Measurements from ENCODE around the gene POFUT1.
"Not testable (repeated sequence)": the region's sequence is repeated elsewhere in the genome, so short reads cannot be mapped to it uniquely, and the experiment has no call there.

Gene POFUT1

GRCh38 chr20:32189123-32189410 lies 18.6 kb upstream of the POFUT1 start:
- H3K9ac ChIP-seq (ENCODE audit: low read depth in 1 of 2, low read length in 2 of 2), result peak overlapping the region in 1 of 2 donors; percentile 84
- no peaks in the 10 kb centered on the region for H3K9me3 ChIP-seq (ENCODE audit: control insufficient read depth in 2 of 2, low read length in 2 of 2)
- no peak overlapping the region for H3K27ac ChIP-seq (ENCODE audit: low read depth in 2 of 2, low read length in 2 of 2)
- H3K4me1 ChIP-seq (ENCODE audit: control insufficient read depth in 2 of 2, insufficient read depth in 2 of 2, low read length in 2 of 2), result peaks cover 7 to 11% of the 10 kb centered on the region in 2 donors
- H3K4me3 ChIP-seq (ENCODE audit: low read length in 2 of 2), result peak overlapping the region in 1 of 2 donors; percentile 80
- no peaks in the 10 kb centered on the region for H3K27me3 ChIP-seq (ENCODE audit: control insufficient read depth in 2 of 2, insufficient read depth in 2 of 2, low read length in 2 of 2)
- peaks cover 3 to 4% of the 10 kb centered on the region in 2 donors for H3K36me3 ChIP-seq (ENCODE audit: control insufficient read depth in 2 of 2, insufficient read depth in 2 of 2, low read length in 2 of 2)

GRCh38 chr20:32189691-32190615 lies 17.7 kb upstream of the POFUT1 start:
- no peaks in the 10 kb centered on the region for H3K27me3 ChIP-seq (ENCODE audit: control insufficient read depth in 2 of 2, insufficient read depth in 2 of 2, low read length in 2 of 2)
- H3K4me3 ChIP-seq (ENCODE audit: low read length in 2 of 2), result peak overlapping the region; percentile 64 to 80
- H3K27ac ChIP-seq (ENCODE audit: low read depth in 2 of 2, low read length in 2 of 2), result peak overlapping the region; percentile 44 to 45
- H3K9ac ChIP-seq (ENCODE audit: low read depth in 1 of 2, low read length in 2 of 2), result peak overlapping the region; percentile 66 to 84
- H3K4me1 ChIP-seq (ENCODE audit: control insufficient read depth in 2 of 2, insufficient read depth in 2 of 2, low read length in 2 of 2), result peaks cover 7 to 11% of the 10 kb centered on the region in 2 donors
- H3K36me3 ChIP-seq (ENCODE audit: control insufficient read depth in 2 of 2, insufficient read depth in 2 of 2, low read length in 2 of 2), result peaks cover 7 to 11% of the 10 kb centered on the region in 2 donors
- no peaks in the 10 kb centered on the region for H3K9me3 ChIP-seq (ENCODE audit: control insufficient read depth in 2 of 2, low read length in 2 of 2)

DNA sequence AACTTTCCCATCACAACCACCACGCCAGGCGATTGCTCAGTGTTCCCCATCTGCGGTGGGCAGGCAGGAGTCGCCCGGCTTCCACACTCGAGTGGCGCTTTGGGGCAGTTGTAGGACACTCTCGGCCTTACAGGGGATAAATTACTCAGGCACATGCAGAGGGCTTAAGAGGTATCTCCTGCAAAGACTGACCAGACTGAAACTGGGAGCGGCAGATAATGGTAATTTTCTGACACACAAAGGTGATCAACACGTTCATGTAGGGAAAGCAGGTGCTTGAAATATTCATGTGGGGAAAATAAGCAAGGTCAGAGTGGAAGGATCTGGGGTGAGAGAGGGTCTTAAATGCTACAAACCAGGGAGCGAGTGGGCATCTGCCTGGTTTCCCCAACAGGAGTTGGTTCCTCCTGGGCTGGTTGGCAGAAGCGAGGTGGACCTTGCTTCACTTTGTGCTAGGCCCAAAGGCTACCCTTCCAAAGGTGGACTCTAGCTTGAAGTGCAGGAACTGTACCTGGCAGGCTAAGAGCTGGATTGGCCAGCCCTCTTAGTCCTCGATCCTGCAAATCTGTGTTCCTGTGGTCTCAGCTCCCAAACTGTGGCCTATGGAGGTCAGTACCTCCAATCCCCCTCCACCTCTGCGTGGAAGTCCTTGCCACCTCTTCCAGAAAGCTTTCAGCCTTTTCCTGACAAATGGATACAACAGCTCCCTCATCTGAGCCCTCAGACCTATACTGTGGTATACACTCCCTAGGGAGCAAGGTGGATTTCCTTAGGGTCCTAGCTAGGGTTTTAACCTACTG lies 16.9 kb upstream of the POFUT1 start:
- peaks cover 7 to 11% of the 10 kb centered on the region in 2 donors for H3K4me1 ChIP-seq (ENCODE audit: control insufficient read depth in 2 of 2, insufficient read depth in 2 of 2, low read length in 2 of 2)

DNA sequence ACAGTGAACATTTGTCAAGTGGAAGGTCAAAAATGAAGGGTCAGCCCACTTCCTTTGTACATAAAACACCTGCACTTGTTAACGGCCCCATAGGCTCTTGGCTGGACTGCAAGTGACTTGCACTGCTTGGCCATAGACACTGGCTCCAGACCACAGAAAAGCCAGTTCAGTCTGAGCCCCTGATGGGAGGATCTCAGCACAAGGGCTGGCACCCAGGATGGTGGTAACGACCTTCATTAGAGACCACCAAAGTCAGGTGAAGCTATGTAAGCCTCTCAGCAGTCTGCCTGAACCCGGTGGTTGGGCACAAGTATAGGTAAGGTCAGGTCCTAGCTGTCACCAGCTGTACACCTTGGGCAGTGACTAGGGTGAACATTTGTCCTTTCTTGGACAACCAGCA lies 16.3 kb upstream of the POFUT1 start:
- no peak overlapping the region for H3K27ac ChIP-seq (ENCODE audit: low read depth in 2 of 2, low read length in 2 of 2)
- H3K4me1 ChIP-seq (ENCODE audit: control insufficient read depth in 2 of 2, insufficient read depth in 2 of 2, low read length in 2 of 2), result peaks cover 7 to 11% of the 10 kb centered on the region in 2 donors
- no peaks in the 10 kb centered on the region for H3K9me3 ChIP-seq (ENCODE audit: control insufficient read depth in 2 of 2, low read length in 2 of 2)
- H3K9ac ChIP-seq (ENCODE audit: low read depth in 1 of 2, low read length in 2 of 2), result no peak overlapping the region
- no peak overlapping the region for H3K4me3 ChIP-seq (ENCODE audit: low read length in 2 of 2)
- H3K36me3 ChIP-seq (ENCODE audit: control insufficient read depth in 2 of 2, insufficient read depth in 2 of 2, low read length in 2 of 2), result peaks cover 17 to 25% of the 10 kb centered on the region in 2 donors
- no peaks in the 10 kb centered on the region for H3K27me3 ChIP-seq (ENCODE audit: control insufficient read depth in 2 of 2, insufficient read depth in 2 of 2, low read length in 2 of 2)

More for the DNA sequence above, 16.9 kb upstream of the POFUT1 start:
- H3K4me3 ChIP-seq (ENCODE audit: low read length in 2 of 2), result peak overlapping the region; percentile 64 to 80
- peak overlapping the region; percentile 27 to 45 for H3K27ac ChIP-seq (ENCODE audit: low read depth in 2 of 2, low read length in 2 of 2)
- no peaks in the 10 kb centered on the region for H3K9me3 ChIP-seq (ENCODE audit: control insufficient read depth in 2 of 2, low read length in 2 of 2)
- no peaks in the 10 kb centered on the region for H3K27me3 ChIP-seq (ENCODE audit: control insufficient read depth in 2 of 2, insufficient read depth in 2 of 2, low read length in 2 of 2)
- peak overlapping the region; percentile 32 to 84 for H3K9ac ChIP-seq (ENCODE audit: low read depth in 1 of 2, low read length in 2 of 2)
- H3K36me3 ChIP-seq (ENCODE audit: control insufficient read depth in 2 of 2, insufficient read depth in 2 of 2, low read length in 2 of 2), result peaks cover 16 to 19% of the 10 kb centered on the region in 2 donors

DNA sequence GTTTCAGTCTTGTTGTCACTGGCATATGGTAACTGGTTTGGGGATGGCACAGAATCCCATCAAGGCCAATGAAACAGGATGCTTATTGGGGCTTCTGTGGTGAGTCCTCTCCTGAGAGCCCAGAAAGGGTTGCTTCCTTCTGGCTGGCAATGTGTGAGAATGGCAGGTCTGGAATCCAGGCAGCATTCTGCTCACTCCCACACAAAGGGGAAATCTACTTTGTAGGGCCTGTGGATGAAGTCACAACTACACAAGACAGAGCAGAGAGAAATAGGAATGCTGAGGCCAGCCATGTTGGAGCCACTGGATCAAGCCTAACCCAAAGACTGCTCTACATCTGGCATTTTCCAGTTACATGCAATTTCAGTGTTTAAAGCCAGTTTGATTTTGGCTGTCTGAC lies 15.8 kb upstream of the POFUT1 start:
- Histone ChIP-seq H3K27ac (ENCODE audit: low read depth in 2 of 2, low read length in 2 of 2) (no peak overlapping the region), H3K27me3 (ENCODE audit: control insufficient read depth in 2 of 2, insufficient read depth in 2 of 2, low read length in 2 of 2) (no peaks in the 10 kb centered on the region), H3K4me3 (ENCODE audit: low read length in 2 of 2) (no peak overlapping the region), H3K9me3 (ENCODE audit: control insufficient read depth in 2 of 2, low read length in 2 of 2) (no peaks in the 10 kb centered on the region), H3K36me3 (ENCODE audit: control insufficient read depth in 2 of 2, insufficient read depth in 2 of 2, low read length in 2 of 2) (peaks cover 19 to 30% of the 10 kb centered on the region in 2 donors), H3K9ac (ENCODE audit: low read depth in 1 of 2, low read length in 2 of 2) (no peak overlapping the region), H3K4me1 (ENCODE audit: control insufficient read depth in 2 of 2, insufficient read depth in 2 of 2, low read length in 2 of 2) (peaks cover 7 to 11% of the 10 kb centered on the region in 2 donors)

DNA sequence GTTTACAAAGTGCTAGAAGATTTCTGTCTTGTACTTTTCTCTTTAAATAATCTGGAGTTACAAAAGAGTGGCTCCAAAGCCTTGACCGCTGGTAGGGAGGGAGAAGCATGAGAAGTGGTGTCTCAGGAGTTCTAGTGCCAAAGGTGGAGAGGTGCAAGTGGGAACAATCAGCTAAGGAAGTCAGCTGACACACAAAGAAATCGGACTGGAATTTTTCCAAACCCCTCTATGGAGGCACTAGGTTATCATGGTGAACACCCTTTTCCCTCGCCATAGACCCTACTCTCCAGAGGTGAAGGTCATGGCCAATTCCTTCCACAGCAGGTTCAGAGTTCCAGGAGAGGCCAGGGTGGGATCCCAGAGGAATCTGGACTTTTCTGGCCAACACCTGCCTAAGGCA lies 15.0 kb upstream of the POFUT1 start:
- Histone ChIP-seq H3K36me3 (ENCODE audit: control insufficient read depth in 2 of 2, insufficient read depth in 2 of 2, low read length in 2 of 2) (peaks cover 27 to 38% of the 10 kb centered on the region in 2 donors), H3K27ac (ENCODE audit: low read depth in 2 of 2, low read length in 2 of 2) (no peak overlapping the region), H3K4me1 (ENCODE audit: control insufficient read depth in 2 of 2, insufficient read depth in 2 of 2, low read length in 2 of 2) (peaks cover 7 to 11% of the 10 kb centered on the region in 2 donors), H3K4me3 (ENCODE audit: low read length in 2 of 2) (no peak overlapping the region), H3K9me3 (ENCODE audit: control insufficient read depth in 2 of 2, low read length in 2 of 2) (no peaks in the 10 kb centered on the region), H3K9ac (ENCODE audit: low read depth in 1 of 2, low read length in 2 of 2) (no peak overlapping the region), H3K27me3 (ENCODE audit: control insufficient read depth in 2 of 2, insufficient read depth in 2 of 2, low read length in 2 of 2) (no peaks in the 10 kb centered on the region)

DNA sequence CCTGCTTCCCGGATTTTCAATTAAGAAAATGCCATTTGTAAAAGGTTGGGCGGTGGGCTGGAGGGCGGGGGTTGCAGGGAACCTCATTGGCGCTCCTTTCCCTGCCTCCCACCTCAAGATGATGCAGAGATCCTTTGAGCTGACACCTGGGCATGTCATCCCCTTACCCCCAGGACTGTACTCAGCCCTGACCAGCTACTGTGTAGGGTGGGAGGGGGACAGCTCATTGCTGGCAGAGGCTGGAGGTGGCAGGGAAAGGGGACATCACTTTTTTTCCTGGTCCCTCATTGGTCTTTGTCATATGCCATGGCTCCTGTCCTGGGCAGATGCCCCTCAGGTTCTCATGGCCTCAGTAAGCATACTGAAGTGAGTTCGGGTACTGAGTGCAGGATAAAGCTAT lies 14.3 kb upstream of the POFUT1 start:
- peaks cover 7 to 11% of the 10 kb centered on the region in 2 donors for H3K4me1 ChIP-seq (ENCODE audit: control insufficient read depth in 2 of 2, insufficient read depth in 2 of 2, low read length in 2 of 2)
- not testable (repeated sequence) for H3K9ac ChIP-seq (ENCODE audit: low read depth in 1 of 2, low read length in 2 of 2); H3K9me3 ChIP-seq (ENCODE audit: control insufficient read depth in 2 of 2, low read length in 2 of 2); H3K27ac ChIP-seq (ENCODE audit: low read depth in 2 of 2, low read length in 2 of 2); H3K4me3 ChIP-seq (ENCODE audit: low read length in 2 of 2); H3K27me3 ChIP-seq (ENCODE audit: control insufficient read depth in 2 of 2, insufficient read depth in 2 of 2, low read length in 2 of 2)
- peaks cover 28 to 40% of the 10 kb centered on the region in 2 donors for H3K36me3 ChIP-seq (ENCODE audit: control insufficient read depth in 2 of 2, insufficient read depth in 2 of 2, low read length in 2 of 2)

DNA sequence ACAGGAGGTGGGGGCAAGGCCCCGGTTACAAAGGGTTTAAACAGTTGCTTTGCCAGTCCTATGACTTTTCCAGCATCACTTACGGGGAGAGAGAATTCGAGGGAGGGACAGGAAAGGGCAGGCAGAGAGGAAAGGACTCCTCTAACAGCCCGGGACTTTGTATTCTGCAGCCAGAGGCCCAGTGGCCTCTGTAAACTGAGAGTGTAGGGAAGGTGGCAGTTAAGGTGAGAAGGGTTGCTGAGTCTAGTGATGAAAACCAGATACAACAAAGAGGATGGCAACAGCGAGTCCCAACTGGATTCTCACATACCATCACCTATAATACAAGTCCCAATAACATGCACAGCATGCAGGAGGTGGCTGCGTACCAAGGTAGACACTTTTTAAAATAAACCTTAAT lies 13.7 kb upstream of the POFUT1 start:
- Histone ChIP-seq H3K27ac (ENCODE audit: low read depth in 2 of 2, low read length in 2 of 2) (no peak overlapping the region), H3K27me3 (ENCODE audit: control insufficient read depth in 2 of 2, insufficient read depth in 2 of 2, low read length in 2 of 2) (no peaks in the 10 kb centered on the region), H3K9me3 (ENCODE audit: control insufficient read depth in 2 of 2, low read length in 2 of 2) (no peaks in the 10 kb centered on the region), H3K4me1 (ENCODE audit: control insufficient read depth in 2 of 2, insufficient read depth in 2 of 2, low read length in 2 of 2) (peaks cover 6 to 9% of the 10 kb centered on the region in 2 donors), H3K9ac (ENCODE audit: low read depth in 1 of 2, low read length in 2 of 2) (no peak overlapping the region), H3K36me3 (ENCODE audit: control insufficient read depth in 2 of 2, insufficient read depth in 2 of 2, low read length in 2 of 2) (peaks cover 33 to 45% of the 10 kb centered on the region in 2 donors), H3K4me3 (ENCODE audit: low read length in 2 of 2) (no peak overlapping the region)

GRCh38 chr20:32195581-32195980 lies 12.1 kb upstream of the POFUT1 start:
- Histone ChIP-seq H3K9me3 (ENCODE audit: control insufficient read depth in 2 of 2, low read length in 2 of 2) (no peaks in the 10 kb centered on the region), H3K9ac (ENCODE audit: low read depth in 1 of 2, low read length in 2 of 2) (no peak overlapping the region), H3K4me1 (ENCODE audit: control insufficient read depth in 2 of 2, insufficient read depth in 2 of 2, low read length in 2 of 2) (peaks cover 0 to 4% of the 10 kb centered on the region in 2 donors), H3K27ac (ENCODE audit: low read depth in 2 of 2, low read length in 2 of 2) (no peak overlapping the region), H3K4me3 (ENCODE audit: low read length in 2 of 2) (no peak overlapping the region), H3K27me3 (ENCODE audit: control insufficient read depth in 2 of 2, insufficient read depth in 2 of 2, low read length in 2 of 2) (no peaks in the 10 kb centered on the region), H3K36me3 (ENCODE audit: control insufficient read depth in 2 of 2, insufficient read depth in 2 of 2, low read length in 2 of 2) (peaks cover 42 to 55% of the 10 kb centered on the region in 2 donors)

DNA sequence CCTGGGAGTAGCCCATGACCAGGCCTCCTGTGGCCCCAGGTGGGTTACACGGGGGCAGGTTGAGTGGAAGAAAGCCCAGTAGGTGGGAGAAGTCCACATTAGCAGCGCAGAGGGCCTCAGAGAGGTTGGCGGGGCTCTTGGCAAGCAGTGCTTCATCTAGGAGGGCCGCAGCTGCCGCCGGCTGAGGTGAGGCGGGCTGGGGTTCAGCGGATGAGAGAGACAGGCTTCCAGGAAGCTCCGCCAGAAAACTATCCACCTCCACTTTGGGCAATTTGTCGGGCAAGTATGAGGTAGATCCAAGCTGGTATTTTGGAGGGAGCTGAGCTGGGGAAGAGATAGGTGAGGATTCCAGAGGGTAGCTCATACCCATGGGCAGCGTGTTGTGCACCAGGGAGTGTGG lies 11.1 kb upstream of the POFUT1 start:
- not testable (repeated sequence) for H3K4me1 ChIP-seq (ENCODE audit: control insufficient read depth in 2 of 2, insufficient read depth in 2 of 2, low read length in 2 of 2); H3K9me3 ChIP-seq (ENCODE audit: control insufficient read depth in 2 of 2, low read length in 2 of 2); H3K4me3 ChIP-seq (ENCODE audit: low read length in 2 of 2); H3K27ac ChIP-seq (ENCODE audit: low read depth in 2 of 2, low read length in 2 of 2); H3K27me3 ChIP-seq (ENCODE audit: control insufficient read depth in 2 of 2, insufficient read depth in 2 of 2, low read length in 2 of 2); H3K9ac ChIP-seq (ENCODE audit: low read depth in 1 of 2, low read length in 2 of 2)
- H3K36me3 ChIP-seq (ENCODE audit: control insufficient read depth in 2 of 2, insufficient read depth in 2 of 2, low read length in 2 of 2), result peaks cover 50 to 63% of the 10 kb centered on the region in 2 donors

All from mucosa of rectum (tissue), 2 donors.